Omental fat pad (tissue), 4 donors: ENCODE results near the gene ROBO2. TPM values are rescaled to one million over a fixed set of nuclear protein-coding genes. Genes with fewer than 3 reads are reported as not detected.

Source experiments
- ATAC-seq: fragments of 150-250 bp; one replicate; pipeline ENCODE4 v1.9.1; 2016; ENCODE audit warnings: mild to moderate bottlenecking, moderate library complexity; ENCODE audit not compliant: low FRiP score
- DNase-seq: peaks from one replicate; pipeline ENCODE4 v3.0.0-alpha.2; 2019; ENCODE audit warnings: low spot score
- total RNA-seq, 4 donors: library from RNA; depleted of rRNA; stranded (reverse); fragments of >200 nt; gene quantifications; one replicate each; pipeline ENCODE4 v1.1.0, GENCODE V29; 2016
- TF ChIP-seq, protein P1 (sequence below), 3 donors: fragments of 450-650 bp; IDR thresholded peaks; one replicate each; pipeline ENCODE4 v1.5.1; 2016 to 2017; ENCODE audit warnings: antibody characterized with exemption in 3 of 3, mild to moderate bottlenecking in 3 of 3, moderate library complexity in 2 of 3

The ROBO2 gene
- total RNA-seq, 4 donors from 2014 or later, result 0.12 to 1.3 (median 1.1) TPM

DNA sequence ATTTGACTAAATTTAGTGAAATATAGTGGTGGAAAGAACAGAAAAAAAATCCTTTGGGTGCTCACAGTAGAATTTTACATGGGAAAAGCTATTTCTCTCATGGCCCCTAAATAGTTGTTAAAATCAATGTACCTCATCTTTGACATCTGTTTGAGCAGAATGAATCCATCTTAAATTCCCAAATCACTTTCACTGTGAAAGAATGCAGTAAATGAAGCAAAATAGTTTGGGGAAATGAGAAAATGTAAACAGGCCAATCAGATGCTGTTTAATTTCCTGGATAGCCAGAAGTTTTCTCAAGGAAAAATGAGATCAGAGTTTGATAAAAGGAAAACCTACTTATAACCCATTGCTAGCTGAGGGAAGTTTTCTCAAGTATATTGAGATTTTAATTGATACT is 406.9 kb downstream of the ROBO2 start:
- no peak for ATAC-seq
- TF ChIP-seq, protein P1, sequence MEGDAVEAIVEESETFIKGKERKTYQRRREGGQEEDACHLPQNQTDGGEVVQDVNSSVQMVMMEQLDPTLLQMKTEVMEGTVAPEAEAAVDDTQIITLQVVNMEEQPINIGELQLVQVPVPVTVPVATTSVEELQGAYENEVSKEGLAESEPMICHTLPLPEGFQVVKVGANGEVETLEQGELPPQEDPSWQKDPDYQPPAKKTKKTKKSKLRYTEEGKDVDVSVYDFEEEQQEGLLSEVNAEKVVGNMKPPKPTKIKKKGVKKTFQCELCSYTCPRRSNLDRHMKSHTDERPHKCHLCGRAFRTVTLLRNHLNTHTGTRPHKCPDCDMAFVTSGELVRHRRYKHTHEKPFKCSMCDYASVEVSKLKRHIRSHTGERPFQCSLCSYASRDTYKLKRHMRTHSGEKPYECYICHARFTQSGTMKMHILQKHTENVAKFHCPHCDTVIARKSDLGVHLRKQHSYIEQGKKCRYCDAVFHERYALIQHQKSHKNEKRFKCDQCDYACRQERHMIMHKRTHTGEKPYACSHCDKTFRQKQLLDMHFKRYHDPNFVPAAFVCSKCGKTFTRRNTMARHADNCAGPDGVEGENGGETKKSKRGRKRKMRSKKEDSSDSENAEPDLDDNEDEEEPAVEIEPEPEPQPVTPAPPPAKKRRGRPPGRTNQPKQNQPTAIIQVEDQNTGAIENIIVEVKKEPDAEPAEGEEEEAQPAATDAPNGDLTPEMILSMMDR (IDR thresholded peaks at IDR 0.05), result no peak

GRCh38 chr3:77449459-77450350 is 409.8 kb downstream of the ROBO2 start:
- ATAC-seq (no peak), DNase-seq (no peak)
- TF ChIP-seq, protein P1 (IDR thresholded peaks at IDR 0.05), result no peak

More for the DNA sequence above, 406.9 kb downstream of the ROBO2 start:
- DNase-seq, result no peak

GRCh38 chr3:77456431-77456830 is 416.5 kb downstream of the ROBO2 start:
- TF ChIP-seq, protein P1 (IDR thresholded peaks at IDR 0.05), result no peak
- no peak for DNase-seq
- no peak for ATAC-seq

DNA sequence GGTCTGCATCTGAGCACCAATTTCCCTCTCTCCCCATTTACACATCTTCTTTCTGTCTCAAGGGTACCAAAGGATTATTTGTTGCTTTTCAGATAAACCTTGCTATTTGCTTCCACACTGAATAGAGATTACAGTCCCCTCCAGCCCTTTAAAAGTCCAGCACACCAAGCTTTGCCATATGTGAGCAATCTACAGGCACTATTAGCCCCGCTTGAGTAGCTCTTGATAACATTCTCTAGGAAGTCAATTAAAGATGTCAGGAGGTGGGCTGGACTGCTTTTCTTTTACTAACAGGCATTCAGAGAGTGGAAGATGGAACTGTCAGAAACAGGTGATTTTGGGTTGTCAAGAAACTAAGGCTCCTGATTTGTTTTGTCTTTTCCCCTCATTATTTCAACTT is 417.0 kb downstream of the ROBO2 start:
- TF ChIP-seq, protein P1 (IDR thresholded peaks at IDR 0.05), result no peak
- no peak for ATAC-seq
- DNase-seq, result no peak

- TF ChIP-seq, protein P1 (IDR thresholded peaks at IDR 0.05), result no peak
- no peak for ATAC-seq
- DNase-seq, result no peak
Observed at GRCh38 chr3:77459926-77460325, 420.0 kb downstream of the ROBO2 start.

DNA sequence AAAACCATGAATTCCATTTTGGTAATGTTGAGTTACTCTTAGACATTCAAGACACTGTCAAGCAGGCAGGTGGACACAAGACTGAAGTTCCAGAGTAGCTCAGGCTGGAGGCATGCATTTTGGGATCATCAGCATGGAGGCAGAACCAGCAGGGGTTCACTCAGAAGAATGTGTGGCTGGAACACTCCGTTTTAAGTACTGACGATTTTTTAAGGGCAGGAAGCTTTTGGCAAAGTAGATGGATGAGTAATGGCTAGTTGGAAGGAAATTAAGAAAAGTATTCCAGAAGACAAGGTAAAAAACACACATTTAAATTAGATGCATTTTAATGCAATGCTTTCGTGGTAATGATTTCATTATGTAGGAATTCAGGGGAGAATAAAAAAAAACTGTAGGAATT is 420.4 kb downstream of the ROBO2 start:
- TF ChIP-seq, protein P1 (IDR thresholded peaks at IDR 0.05), result no peak
- ATAC-seq, result no peak
- no peak for DNase-seq

DNA sequence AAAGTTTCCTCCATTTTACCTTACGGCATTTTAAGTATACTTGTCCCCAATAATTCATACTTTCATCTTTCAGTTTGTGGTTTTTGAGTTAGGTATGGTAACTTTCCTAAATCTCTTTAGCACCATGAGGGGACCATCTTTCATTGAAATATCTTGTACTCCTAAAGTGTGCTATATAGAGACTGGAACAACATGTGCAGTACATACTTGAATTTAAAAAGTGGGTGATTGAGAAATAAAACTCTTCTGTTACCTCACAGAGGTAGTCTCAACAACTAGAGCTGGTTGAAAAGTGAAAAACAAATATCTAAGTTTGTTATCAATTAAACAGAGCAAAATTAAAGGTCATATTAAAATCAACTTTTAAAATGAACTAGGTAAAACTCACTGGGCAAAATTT is 423.1 kb downstream of the ROBO2 start:
- DNase-seq (no peak), ATAC-seq (no peak)
- TF ChIP-seq, protein P1 (IDR thresholded peaks at IDR 0.05), result no peak
